GM18868 (cell line): ENCODE results near the gene CCM2L.

Source experiments
- ATAC-seq: cut with Tn5 transposase; IDR thresholded peaks from one replicate; pipeline ENCODE4 v1.9.1; 2021; ENCODE audit warnings: mild to moderate bottlenecking, moderate library complexity; ENCODE audit not compliant: unreplicated experiment

CCM2L gene

DNA sequence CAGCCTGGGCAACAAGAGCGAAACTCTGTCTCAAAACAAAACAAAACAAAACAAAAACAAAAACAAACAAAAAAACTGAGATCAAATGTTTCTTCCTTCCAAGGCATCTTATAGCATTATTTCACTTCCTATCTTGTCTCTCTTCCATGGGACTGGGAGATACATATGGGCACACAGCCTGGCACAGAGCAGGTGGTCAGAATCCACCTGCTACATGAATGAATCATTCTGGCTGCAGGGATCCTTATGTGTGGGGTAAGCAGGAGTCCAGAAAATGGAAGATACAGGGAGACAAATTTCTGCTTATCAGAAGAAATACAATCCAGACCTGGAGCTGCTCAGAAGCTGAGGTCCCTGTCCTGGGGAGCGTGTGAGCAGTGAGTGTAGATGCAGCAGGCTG, 18.2 kb upstream of the CCM2L start:
- no peak for ATAC-seq

- ATAC-seq: no peak
These were observed 13.2 kb upstream of the CCM2L start for GRCh38 chr20:31996996-31997395.

DNA sequence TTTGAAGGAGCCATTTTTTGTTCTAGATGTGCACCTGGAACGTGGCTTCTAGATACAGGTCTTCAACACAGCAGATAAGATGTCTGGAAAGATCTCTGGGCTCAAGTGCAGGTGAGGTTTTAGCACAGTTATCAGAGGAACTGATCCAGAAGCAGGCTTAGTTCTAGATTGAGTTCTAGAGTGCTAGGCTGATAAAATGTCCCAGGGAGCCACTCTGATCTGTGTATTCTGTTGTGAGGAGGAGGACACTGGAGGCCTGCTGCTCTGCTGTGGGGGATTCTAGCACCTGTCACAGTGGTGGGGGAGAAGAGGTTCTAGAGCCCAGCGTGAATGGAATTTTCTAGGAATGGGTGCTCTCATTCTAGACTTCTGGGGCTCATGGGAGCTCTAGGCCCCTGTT, 12.0 kb upstream of the CCM2L start:
- ATAC-seq: no peak

DNA sequence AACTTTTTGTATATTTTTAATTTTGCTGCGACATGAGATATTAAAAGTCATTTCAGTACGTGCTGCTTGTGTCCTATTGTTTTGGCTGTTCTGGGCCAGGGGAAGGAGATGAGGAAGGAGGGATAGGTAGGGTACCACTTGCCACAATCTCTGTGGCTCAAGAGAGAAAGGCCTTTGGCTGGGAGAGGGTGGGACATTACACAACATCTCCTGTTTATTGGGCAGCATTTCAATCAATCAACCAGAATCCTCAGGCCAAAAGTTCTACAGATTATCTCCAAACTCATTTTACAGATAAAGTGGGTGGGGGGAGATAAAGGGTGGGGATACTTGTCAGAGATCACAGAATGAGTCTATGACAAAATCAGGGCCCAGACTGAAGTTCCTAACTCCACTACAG, 6.9 kb upstream of the CCM2L start:
- no peak for ATAC-seq

DNA sequence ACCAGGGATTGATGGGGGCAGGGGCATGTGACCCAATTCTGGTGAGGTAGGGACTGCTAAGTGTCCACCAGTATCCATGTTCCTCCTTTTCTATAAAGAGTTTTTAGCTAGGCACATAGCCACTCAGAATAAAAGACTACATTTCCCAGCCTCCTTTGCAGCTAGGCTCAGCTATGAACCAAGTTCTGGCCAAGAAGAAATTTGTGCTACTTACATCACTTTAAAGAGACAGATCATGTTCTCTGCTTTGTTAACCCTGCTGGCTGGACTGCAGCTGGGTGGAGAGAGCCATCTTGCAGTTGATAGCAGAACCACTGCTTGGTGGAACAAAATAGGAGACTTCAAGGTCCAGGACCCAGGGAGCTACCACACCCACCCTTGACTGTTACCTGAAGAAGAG, 5.3 kb upstream of the CCM2L start:
- no peak for ATAC-seq

DNA sequence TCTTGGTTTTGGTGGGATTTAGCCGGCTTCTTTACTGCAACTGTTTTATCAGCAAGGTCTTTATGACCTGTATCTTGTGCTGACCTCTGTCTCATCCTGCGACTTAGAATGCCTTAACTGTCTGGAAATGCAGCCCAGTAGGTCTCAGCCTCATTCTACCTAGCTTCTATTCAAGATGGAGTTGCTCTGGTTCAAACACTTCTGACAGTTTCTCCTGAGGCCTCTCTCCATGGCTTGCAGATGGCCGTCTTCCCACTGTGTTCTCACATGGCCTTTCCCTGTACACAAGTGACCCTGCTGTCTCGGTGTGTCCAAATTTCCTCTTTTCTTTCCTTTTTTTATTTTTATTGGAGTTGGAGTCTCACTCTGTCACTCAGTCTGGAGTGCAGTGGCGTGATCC, 4.2 kb upstream of the CCM2L start:
- no peak for ATAC-seq

DNA sequence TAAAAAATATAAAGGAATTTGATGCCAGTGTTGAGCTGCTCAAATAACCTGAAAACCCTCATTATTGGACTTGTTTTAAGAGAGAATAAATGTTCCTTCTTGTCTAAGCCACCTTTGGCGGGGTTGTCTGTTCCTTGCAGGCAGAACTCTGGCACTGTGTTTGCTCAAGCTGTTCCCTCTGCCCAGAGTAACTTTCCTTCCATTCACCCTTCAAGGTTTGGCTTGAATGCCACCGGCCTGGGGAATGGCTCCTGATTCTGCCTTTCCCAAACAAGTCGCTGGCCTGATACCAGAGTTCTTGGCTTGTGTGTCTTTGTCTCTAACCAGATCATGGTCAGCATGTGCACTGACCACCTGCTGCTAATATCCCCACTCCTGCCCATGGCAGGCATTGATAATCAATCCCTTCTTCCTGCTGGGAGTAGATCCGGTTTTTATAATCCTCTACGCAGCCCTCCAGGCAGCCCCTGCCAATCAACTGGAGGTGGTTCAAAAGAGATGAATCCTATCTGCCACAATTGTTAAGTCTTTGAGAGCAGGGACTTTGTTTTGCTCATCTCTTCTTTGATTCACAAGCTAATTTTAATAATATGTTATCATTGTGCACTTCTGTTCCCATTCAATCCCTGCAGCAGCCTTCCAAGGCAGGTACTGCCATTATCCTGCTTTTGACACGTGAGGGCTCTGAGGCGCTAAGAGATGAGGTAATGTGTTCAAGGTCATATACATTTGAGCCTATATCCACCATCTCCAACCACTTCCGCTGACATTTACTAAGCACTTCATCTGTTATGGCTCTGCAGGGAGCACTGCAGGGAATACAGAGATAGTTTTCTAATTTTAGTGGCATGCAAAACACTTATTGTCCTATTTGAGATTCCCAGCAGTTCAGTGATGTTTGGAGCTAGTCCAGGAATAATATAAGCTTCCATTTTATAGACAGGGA, 3.1 kb upstream of the CCM2L start:
- ATAC-seq: no peak

GRCh38 chr20:32007787-32008616, 2.2 kb upstream of the CCM2L start:
- ATAC-seq: no peak

- no peak for ATAC-seq
These were observed 674 bp upstream of the CCM2L start for GRCh38 chr20:32009564-32009963.

- no peak for ATAC-seq
These were observed 428 bp downstream of the CCM2L start for GRCh38 chr20:32010666-32011065.

DNA sequence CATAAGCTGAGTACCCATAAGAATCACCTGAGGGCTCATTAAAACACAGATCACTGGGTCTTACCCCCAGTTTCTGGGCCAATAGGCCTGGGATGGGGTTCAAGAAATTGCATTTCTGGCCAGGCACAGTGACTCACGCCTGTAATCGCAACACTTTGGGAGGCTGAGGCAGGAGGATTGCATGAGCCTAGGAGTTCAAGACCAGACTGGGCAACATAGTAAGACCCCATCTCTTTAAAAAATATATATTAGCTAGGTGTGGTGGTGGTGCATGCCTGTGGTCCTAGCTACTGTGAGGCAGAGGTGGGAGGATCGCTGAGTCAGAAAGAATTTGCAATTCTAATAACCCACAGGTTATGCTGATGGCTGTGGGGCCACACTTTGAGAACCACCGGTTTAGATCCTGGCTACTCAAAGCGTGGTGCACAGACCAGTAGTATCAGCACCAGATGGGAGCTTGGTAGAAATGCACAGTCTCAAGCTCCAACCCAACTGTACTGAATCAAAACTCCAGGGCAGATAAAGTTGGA, 2.0 kb downstream of the CCM2L start:
- no peak for ATAC-seq

- ATAC-seq: no peak
These were observed 3.1 kb downstream of the CCM2L start for GRCh38 chr20:32013326-32013725.

DNA sequence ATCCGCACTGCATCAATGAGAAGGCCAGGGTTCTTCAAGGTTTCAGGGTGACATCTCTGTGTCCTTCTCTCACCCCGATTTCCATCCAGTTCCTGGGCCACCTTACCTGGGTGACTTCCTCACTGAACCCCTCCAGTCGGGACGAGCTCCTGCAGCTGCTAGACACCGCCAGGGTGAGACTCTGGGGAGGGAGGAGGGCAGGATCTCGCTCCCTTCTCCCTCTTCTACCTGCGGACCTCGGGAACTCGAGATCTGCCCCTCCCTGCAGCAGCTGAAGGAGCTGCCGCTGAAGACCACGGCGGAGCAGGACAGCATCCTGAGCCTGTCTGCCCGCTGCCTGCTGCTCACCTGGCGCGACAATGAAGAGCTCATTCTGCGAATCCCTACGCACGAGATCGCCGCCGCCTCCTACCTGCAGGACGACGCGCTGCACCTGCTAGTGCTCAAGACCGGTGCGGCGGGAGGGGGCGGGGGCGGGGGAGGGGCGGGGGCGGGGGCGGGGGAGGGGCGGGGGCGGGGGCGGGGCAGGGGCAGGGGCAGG, 7.5 kb downstream of the CCM2L start:
- no peak for ATAC-seq

DNA sequence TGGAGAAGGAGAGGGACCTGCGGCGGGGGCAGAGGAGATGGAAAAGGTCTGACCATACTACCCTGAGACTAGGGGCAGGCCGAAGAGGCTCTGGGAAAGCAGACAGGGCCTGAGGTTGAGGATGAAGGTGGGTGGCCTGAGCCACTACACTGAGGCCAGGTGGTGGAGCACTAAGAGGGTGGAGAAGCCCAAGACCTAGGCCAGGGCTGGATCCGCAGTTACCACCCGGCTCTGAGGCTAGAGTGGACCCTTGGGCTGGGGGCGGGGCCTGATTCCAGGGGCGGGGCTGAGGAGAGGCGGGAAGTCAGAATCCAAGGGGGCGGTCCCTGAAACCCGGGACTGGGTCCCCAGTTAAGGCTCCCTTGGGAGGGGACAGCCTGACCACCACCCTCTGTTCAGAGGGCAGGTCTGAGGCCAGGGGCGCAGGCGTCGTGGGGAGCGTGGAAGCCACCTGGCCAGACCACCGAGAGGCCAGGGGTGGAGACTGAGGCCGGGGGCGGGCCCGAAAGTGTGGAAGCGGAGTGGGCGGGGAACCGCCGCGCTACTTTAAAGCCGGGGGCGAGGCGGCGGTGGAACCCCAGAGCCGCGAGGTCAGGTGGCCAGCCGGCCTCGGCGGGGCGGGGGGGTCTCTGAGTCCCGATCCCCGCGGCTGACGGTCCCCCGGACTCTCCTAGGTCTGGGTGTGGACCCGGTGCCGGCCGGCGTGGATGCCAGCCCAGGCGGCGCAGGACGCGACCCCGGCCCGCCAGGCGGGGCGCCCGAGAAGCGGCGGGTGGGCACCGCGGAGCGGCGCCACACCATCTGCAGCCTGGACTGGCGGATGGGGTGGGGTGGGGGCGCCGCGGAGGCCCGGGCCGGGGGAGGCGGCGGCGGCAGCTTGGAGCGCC, 8.3 kb downstream of the CCM2L start:
- ATAC-seq: no peak

GRCh38 chr20:32019156-32019510, 8.9 kb downstream of the CCM2L start:
- ATAC-seq: no peak

- no peak for ATAC-seq
These were observed 9.6 kb downstream of the CCM2L start for GRCh38 chr20:32019563-32020463.

GRCh38 chr20:32021091-32021490, 10.9 kb downstream of the CCM2L start:
- ATAC-seq: no peak

- ATAC-seq: no peak
These were observed 14.6 kb downstream of the CCM2L start for GRCh38 chr20:32024683-32025295.

DNA sequence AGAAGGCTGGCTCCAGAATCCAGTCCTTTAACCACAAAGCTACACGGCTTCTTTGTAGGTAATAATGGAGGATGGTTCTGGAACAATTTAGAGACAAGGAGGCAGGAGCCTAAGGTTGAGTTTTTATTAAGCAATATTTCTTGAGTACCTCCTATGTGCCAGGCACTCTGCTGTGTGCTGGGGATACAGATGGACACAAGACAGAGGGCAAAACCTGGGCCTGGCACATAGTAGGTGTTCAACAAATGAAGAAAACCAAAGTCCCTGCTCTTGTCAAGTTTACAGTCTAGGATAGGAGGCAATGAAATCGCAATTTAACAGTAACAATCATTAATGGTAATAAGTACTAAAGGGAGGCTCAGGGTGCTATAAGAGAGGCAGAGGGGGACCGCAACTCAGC, 17.4 kb downstream of the CCM2L start:
- no peak for ATAC-seq
